ENCODE results near the gene MBP.

- TF ChIP-seq, protein P1, sequence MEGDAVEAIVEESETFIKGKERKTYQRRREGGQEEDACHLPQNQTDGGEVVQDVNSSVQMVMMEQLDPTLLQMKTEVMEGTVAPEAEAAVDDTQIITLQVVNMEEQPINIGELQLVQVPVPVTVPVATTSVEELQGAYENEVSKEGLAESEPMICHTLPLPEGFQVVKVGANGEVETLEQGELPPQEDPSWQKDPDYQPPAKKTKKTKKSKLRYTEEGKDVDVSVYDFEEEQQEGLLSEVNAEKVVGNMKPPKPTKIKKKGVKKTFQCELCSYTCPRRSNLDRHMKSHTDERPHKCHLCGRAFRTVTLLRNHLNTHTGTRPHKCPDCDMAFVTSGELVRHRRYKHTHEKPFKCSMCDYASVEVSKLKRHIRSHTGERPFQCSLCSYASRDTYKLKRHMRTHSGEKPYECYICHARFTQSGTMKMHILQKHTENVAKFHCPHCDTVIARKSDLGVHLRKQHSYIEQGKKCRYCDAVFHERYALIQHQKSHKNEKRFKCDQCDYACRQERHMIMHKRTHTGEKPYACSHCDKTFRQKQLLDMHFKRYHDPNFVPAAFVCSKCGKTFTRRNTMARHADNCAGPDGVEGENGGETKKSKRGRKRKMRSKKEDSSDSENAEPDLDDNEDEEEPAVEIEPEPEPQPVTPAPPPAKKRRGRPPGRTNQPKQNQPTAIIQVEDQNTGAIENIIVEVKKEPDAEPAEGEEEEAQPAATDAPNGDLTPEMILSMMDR (IDR thresholded peaks at IDR 0.05; ENCODE audit: insufficient read depth, low read length) = no peak
- TF ChIP-seq POLR2AphosphoS5 (IDR thresholded peaks at IDR 0.05; ENCODE audit: low read depth) (no peak), SPI1 (IDR thresholded peaks at IDR 0.05; ENCODE audit: borderline replicate concordance, low read depth) (peak; percentile 74; the same call in 1 of the 2 replicates), GABPA (IDR thresholded peaks at IDR 0.05; ENCODE audit: low read depth) (no peak)
Measured at GRCh38 chr18:76970770-76971559, 161.6 kb downstream of the MBP start.

Data from HL-60 (cell line).